Vagina (tissue), 2 donors: ENCODE results near the gene DNAJB1.

ENCODE experiments used
- CTCF ChIP-seq, 3 experiments: fragments of 450-650 bp in 2 of 3; fragments of 200-600 bp in 1 of 3; sonication (generic) in 1 of 3; IDR thresholded peaks; one replicate each; pipeline ENCODE4 v1.5.1; 2017 to 2019; ENCODE audit warnings: antibody characterized with exemption in 3 of 3, mild to moderate bottlenecking in 2 of 3, moderate library complexity in 2 of 3
- POLR2A ChIP-seq, 2 donors: fragments of 450-650 bp; IDR thresholded peaks; one replicate each; pipeline ENCODE4 v1.6.1; 2017; ENCODE audit warnings: antibody characterized with exemption in 2 of 2, mild to moderate bottlenecking in 2 of 2, moderate library complexity in 2 of 2
- POLR2AphosphoS5 ChIP-seq, 2 donors: sonication (generic); formaldehyde crosslinking; IDR thresholded peaks; one replicate each; pipeline ENCODE4 v1.9.0; 2017; ENCODE audit warnings: antibody characterized with exemption in 2 of 2, mild to moderate bottlenecking in 2 of 2, low read depth in 1 of 2; ENCODE audit not compliant: insufficient read depth in 1 of 2

GRCh38 chr19:14565298-14565679 lies 47.1 kb upstream of the DNAJB1 start:
- TF ChIP-seq CTCF (IDR thresholded peaks at IDR 0.05) (no peak), POLR2A (IDR thresholded peaks at IDR 0.05) (no peak), POLR2AphosphoS5 (IDR thresholded peaks at IDR 0.05; ENCODE audit: insufficient read depth in 1 of 2, low read depth in 1 of 2) (peak in 1 of 2 donors; percentile 24)
